SJCRH30 (cell line): ENCODE data around the gene ZMAT5. TPM values are rescaled to one million over a fixed set of nuclear protein-coding genes. Genes with fewer than 3 reads are reported as not detected.

Experiments used
- DNase-seq, 2 experiments: peaks; one replicate each; pipeline ENCODE4 v3.0.0-alpha.2; 2015 to 2020
- H3K27ac ChIP-seq: fragments of 250-450 bp; sonication (Bioruptor Pico); 2 replicates; pipeline ENCODE4 v1.5.1; 2020; ENCODE audit warnings: mild to moderate bottlenecking, moderate library complexity
- H3K27me3 ChIP-seq: fragments of 250-450 bp; sonication (Bioruptor Pico); 2 replicates; pipeline ENCODE4 v1.5.1; 2020; ENCODE audit warnings: mild to moderate bottlenecking, moderate library complexity
- H3K36me3 ChIP-seq: fragments of 250-450 bp; sonication (Bioruptor Pico); 2 replicates; pipeline ENCODE4 v1.5.1; 2020; ENCODE audit warnings: mild to moderate bottlenecking, moderate library complexity
- H3K4me1 ChIP-seq: fragments of 250-450 bp; sonication (Bioruptor Pico); 2 replicates; pipeline ENCODE4 v1.5.1; 2020; ENCODE audit warnings: mild to moderate bottlenecking, moderate library complexity
- H3K4me3 ChIP-seq: fragments of 250-450 bp; sonication (Bioruptor Pico); 2 replicates; pipeline ENCODE4 v1.5.1; 2020; ENCODE audit warnings: mild to moderate bottlenecking, moderate library complexity
- H3K9me3 ChIP-seq: fragments of 250-450 bp; sonication (Bioruptor Pico); replicated peaks from 2 replicates; pipeline ENCODE4 v1.5.1; 2020; ENCODE audit warnings: mild to moderate bottlenecking, moderate library complexity
- total RNA-seq: library from RNA; depleted of rRNA; stranded (reverse); fragments of >200 nt; shearing (Covaris generic); gene quantifications from 2 replicates; pipeline ENCODE4 v1.2.3, GENCODE V29; 2014

Gene ZMAT5
- total RNA-seq, 1 experiment from 2014 or later = 16.1 TPM

DNA sequence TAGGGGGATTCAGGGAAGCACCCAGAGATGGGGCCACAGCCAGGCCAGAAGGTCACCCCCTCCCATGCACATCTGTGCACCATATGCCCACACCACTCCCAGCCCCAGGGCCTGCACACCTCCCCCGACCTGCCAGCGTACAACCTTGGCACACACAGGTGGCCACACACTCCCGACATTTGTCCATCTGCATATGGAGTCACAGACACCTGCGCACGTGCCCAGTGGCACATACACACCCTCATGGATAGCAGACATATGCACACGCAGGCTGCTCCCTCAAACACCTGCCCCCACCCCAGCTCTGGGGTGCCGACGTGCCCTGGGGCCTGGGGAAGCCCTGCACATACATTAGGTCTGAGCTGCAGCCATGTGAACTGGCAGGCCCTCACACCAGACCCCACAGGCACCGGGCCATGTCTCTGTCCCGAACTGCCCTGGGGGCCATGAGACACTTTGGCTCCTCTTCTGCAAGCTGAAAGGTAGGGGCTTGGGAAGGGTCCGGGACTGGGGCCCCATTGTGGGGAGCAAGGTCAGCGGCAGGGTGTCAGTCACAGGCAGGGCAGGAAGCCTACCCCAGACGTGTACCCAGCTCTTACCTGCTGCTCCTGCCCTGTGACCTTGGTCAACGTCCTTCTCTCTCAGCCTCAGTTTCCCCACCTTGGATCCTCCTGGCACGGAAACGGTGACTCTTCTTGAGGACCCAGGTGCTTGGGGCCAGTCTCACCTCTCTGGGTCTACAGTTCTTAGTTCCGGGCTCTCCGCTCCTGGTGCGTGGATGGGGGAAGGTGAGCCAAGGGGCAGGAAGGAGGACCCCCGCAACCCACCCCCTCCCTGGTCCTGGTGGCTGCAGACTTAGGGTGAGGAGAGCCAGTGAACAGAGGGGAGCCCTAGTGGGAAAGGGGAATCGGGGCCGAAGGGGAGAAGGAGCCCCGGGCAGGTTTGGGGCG, 47.6 kb downstream of the ZMAT5 start:
- no peaks in the 10 kb centered on the region for H3K9me3 ChIP-seq
- no peaks in the 10 kb centered on the region for H3K27me3 ChIP-seq
- no peaks in the 10 kb centered on the region for H3K36me3 ChIP-seq
- DNase-seq = no peak
- H3K4me1 ChIP-seq = peaks cover 21% of the 10 kb centered on the region
- no peak overlapping the region for H3K27ac ChIP-seq
- no peak overlapping the region for H3K4me3 ChIP-seq

- no peak overlapping the region for H3K27ac ChIP-seq
- H3K36me3 ChIP-seq = no peaks in the 10 kb centered on the region
- no peaks in the 10 kb centered on the region for H3K9me3 ChIP-seq
- DNase-seq = no peak
- peaks cover 36% of the 10 kb centered on the region for H3K4me1 ChIP-seq
- no peak overlapping the region for H3K4me3 ChIP-seq
- no peaks in the 10 kb centered on the region for H3K27me3 ChIP-seq
Observed at GRCh38 chr22:29717789-29718188, 49.0 kb downstream of the ZMAT5 start.

DNA sequence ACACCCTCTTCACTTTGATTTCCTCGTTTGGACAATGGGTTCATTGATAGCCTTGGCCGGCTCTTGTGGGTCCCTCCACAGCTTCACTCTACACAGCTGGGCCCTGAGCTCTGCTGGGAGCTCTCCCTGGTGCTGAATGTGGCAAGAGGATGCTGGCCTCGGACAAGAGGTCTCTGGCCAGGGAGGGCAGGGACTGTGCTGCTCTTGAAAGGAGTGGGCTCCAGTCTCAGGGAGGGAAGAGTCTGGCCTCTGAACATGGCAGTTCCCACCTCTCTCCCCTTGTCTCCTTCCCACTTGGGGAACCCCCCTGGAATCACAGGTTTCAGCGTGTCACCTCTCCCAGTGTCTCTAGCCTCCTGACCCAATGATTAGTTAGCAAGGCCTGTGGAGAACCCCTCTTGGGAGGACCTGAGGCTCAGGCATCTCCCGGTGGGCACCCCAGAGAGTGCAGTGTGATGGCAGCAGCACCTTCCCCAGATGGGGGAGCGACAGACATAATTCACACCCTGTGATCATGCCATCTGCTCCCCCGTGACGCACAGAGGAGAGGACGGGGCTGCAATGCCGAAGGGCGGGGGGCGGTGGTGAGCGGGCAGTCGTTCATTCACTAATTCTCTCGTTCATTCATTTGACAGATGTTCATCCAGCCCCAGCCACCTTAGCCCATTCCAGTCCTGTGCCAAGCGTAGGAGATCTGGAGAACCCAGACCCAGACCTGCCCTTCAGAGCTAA, 49.8 kb downstream of the ZMAT5 start:
- Histone ChIP-seq H3K4me3 (no peak overlapping the region), H3K27me3 (no peaks in the 10 kb centered on the region), H3K36me3 (no peaks in the 10 kb centered on the region), H3K27ac (no peak overlapping the region), H3K9me3 (no peaks in the 10 kb centered on the region), H3K4me1 (peaks cover 39% of the 10 kb centered on the region)
- DNase-seq = peak; percentile 86 to 91

DNA sequence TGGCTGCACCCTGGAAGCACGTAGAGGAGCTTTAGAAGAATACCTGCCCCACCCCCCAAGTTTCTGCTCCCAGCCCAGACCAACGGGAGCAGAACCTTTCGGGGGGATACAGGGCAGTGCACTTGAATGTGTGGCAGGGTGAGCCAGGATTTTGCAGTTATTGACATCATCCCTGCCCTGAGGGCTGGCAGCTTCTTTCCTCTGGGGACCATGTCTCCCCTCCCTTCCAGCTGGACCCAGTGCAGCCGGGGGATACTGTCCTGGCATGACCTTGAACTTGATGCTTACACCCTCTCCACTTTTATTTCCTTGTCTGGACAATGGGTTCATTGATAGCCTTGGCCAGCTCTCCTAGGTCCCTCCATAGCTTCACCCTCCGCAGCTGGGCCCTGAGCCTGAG, 51.1 kb downstream of the ZMAT5 start:
- H3K4me1 ChIP-seq = peaks cover 50% of the 10 kb centered on the region
- no peak overlapping the region for H3K4me3 ChIP-seq
- peak overlapping the region; percentile 52 for H3K27ac ChIP-seq
- no peaks in the 10 kb centered on the region for H3K27me3 ChIP-seq
- peak; percentile 42 to 63 for DNase-seq
- H3K36me3 ChIP-seq = no peaks in the 10 kb centered on the region
- H3K9me3 ChIP-seq = no peaks in the 10 kb centered on the region

- H3K27me3 ChIP-seq = no peaks in the 10 kb centered on the region
- H3K9me3 ChIP-seq = no peaks in the 10 kb centered on the region
- peak; percentile 90 to 94 for DNase-seq
- H3K36me3 ChIP-seq = no peaks in the 10 kb centered on the region
- no peak overlapping the region for H3K4me3 ChIP-seq
- H3K4me1 ChIP-seq = peaks cover 55% of the 10 kb centered on the region
- H3K27ac ChIP-seq = peak overlapping the region; percentile 52
Observed at GRCh38 chr22:29715240-29715639, 51.6 kb downstream of the ZMAT5 start.

DNA sequence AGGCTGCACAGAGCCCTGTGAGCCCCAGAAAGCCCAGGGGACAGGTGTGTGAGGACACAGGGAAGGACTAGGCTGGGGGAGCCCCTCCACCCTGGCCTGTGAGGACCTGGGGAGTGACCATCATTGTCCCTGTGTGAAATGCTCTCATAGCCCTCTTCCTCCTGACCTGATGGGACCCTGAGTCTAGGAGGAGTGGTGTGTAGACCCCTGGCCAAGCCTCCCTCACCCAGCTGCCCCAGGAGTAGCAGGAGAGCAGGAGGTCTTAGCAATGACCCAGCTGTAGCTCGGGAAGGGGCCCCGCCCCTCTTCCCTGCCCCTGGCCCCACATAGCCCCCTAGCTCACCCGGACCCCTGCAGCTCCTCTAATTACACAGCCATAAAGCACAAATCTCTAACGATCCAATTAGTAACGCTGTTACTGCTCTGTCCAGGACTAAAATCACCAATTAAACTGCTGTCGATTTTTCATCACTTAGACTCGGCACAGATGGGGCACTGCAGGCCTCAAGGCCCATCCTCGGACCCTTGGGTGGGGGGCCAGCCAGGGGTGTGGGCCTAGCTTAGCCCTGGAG, 53.6 kb downstream of the ZMAT5 start:
- H3K27ac ChIP-seq = 0 out of 2 replicates have a peak overlapping the region, but pooled peaks have one; percentile 9
- peaks cover 61% of the 10 kb centered on the region for H3K4me1 ChIP-seq
- no peaks in the 10 kb centered on the region for H3K27me3 ChIP-seq

GRCh38 chr22:29712119-29712518, 54.7 kb downstream of the ZMAT5 start:
- H3K27me3 ChIP-seq = no peaks in the 10 kb centered on the region
- H3K36me3 ChIP-seq = no peaks in the 10 kb centered on the region
- no peak overlapping the region for H3K4me3 ChIP-seq
- DNase-seq = no peak
- H3K4me1 ChIP-seq = peaks cover 61% of the 10 kb centered on the region
- no peak overlapping the region for H3K27ac ChIP-seq
- H3K9me3 ChIP-seq = no peaks in the 10 kb centered on the region

More for the DNA sequence above, 53.6 kb downstream of the ZMAT5 start:
- H3K36me3 ChIP-seq = no peaks in the 10 kb centered on the region
- H3K9me3 ChIP-seq = no peaks in the 10 kb centered on the region
- H3K4me3 ChIP-seq = no peak overlapping the region
- DNase-seq = peak; percentile 26 to 47

DNA sequence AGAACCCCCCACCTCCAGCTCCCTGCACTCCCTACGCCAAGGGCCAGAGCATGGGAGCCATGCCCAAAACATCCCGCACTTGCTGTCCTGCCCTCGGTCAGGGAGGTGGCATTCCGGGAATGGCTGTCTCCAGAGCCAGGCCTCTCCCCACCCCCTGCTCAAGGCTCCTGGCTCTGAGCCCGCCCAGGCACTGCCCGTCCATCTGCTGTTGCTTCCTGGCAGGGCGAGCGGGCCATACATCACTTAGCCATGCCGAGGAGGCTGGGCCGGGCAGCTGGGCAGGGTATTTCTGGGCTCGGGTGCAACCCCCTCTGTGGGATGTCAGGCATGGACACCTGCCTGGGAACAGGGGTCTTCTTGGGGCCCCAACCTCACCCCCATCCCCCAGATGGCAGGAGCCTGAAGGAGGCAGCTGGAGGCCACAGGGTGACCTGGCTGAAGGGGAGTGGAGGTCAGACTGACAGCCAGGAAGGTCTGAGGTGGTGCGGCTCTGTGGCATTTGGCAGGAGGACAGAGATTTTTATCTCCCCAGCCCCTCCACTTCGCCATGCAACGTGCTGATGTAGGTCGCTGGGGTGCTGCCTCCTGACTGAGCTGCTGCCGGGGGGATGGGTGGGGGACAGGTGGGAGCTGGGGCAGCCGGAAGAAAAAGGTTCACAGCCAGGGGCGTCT, 55.7 kb downstream of the ZMAT5 start:
- Histone ChIP-seq H3K4me3 (no peak overlapping the region), H3K4me1 (peaks cover 61% of the 10 kb centered on the region), H3K27ac (no peak overlapping the region), H3K9me3 (no peaks in the 10 kb centered on the region), H3K36me3 (no peaks in the 10 kb centered on the region), H3K27me3 (no peaks in the 10 kb centered on the region)
- DNase-seq = peak; percentile 71 to 72

- Histone ChIP-seq H3K36me3 (no peaks in the 10 kb centered on the region), H3K9me3 (no peaks in the 10 kb centered on the region), H3K27me3 (no peaks in the 10 kb centered on the region), H3K4me1 (peaks cover 58% of the 10 kb centered on the region), H3K27ac (no peak overlapping the region), H3K4me3 (no peak overlapping the region)
- no peak for DNase-seq
Observed at GRCh38 chr22:29710193-29710592, 56.6 kb downstream of the ZMAT5 start.

DNA sequence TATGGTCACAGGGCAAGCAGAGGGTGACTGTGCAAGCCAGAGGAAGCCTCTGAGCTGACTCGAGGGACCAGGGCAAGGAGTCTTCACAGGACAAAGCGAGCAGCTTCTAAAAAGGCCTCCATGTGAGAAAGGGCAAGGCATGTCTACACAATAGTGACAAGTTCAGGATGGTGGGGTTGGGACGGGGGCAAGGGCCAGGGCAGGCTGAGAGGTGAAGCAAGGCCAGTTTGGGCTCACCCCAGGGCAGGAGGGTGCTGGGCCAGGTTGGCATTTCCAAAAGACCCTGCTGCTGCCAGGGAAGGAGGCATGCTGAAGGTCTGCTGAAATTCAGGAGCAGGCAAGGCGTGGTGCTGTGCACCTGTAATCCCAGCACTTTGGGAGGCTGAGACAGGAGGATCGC, 59.3 kb downstream of the ZMAT5 start:
- Histone ChIP-seq H3K9me3 (no peaks in the 10 kb centered on the region), H3K36me3 (no peaks in the 10 kb centered on the region), H3K4me1 (peaks cover 50% of the 10 kb centered on the region), H3K27me3 (no peaks in the 10 kb centered on the region), H3K27ac (no peak overlapping the region), H3K4me3 (no peak overlapping the region)
- no peak for DNase-seq

GRCh38 chr22:29707010-29707409, 59.8 kb downstream of the ZMAT5 start:
- H3K9me3 ChIP-seq = no peaks in the 10 kb centered on the region
- H3K27ac ChIP-seq = no peak overlapping the region
- H3K4me3 ChIP-seq = no peak overlapping the region
- peak; percentile 46 to 51 for DNase-seq
- peaks cover 54% of the 10 kb centered on the region for H3K4me1 ChIP-seq
- no peaks in the 10 kb centered on the region for H3K27me3 ChIP-seq
- H3K36me3 ChIP-seq = no peaks in the 10 kb centered on the region

GRCh38 chr22:29706486-29706885, 60.3 kb downstream of the ZMAT5 start:
- peaks cover 55% of the 10 kb centered on the region for H3K4me1 ChIP-seq
- H3K27ac ChIP-seq = no peak overlapping the region
- H3K36me3 ChIP-seq = no peaks in the 10 kb centered on the region
- H3K9me3 ChIP-seq = no peaks in the 10 kb centered on the region
- no peaks in the 10 kb centered on the region for H3K27me3 ChIP-seq
- no peak overlapping the region for H3K4me3 ChIP-seq
- DNase-seq = no peak

DNA sequence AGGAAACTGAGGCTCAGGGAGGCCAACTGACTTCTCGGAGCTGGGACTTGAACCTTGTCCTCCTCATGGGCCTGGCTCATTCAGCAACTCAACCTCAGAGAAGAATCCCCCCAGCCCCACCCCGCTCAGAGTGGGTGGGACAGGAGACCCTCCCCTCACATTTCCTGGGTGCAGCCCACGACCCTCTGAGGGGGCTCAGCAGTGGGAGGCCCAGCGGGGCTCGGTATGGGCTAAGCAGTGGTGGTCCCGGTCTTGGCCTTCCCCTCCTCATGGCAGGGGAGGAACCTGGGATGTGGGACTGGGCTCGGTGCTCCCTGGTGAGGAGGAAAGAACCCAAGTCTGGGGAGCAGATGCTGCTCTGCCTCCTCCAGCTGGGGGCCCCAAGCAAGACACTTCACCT, 61.2 kb downstream of the ZMAT5 start:
- Histone ChIP-seq H3K4me3 (no peak overlapping the region), H3K27ac (no peak overlapping the region), H3K9me3 (no peaks in the 10 kb centered on the region), H3K27me3 (no peaks in the 10 kb centered on the region), H3K36me3 (no peaks in the 10 kb centered on the region), H3K4me1 (peaks cover 56% of the 10 kb centered on the region)
- no peak for DNase-seq

DNA sequence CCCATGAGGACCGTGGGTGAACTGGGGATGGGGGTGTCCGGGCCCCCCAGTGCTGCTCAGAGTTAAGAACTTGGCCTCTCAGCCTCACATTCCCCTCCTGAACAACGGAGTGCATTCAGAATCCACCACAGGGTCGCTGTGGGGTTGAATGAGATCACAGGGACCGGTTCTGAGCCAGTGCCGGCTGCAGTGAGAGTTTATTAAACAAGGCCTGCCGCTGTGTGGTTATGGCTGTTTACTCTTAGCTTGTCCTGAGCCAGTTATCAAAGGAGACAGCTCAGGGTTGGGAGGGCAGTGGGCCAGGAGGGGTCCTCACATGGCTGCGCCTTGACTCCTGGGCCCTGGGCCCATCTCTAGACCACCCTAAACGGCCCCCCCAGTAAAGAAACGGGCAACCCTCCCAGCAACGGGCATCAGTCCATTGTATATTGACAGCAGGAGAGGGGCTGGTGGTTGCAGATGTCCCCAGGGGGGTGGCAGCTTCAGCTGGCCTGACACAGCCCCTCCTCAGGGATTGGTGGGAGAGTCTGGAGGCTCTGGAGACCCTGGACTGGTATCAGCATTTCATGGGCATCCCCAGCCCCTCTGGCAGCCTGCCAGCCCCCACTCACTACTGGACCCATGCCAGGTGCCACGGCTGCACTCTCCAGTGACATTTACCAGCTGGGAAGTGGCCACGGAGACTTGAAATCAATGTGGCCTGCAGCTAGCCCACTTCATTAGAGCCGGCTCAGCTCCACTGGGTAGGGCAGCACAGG, 62.1 kb downstream of the ZMAT5 start:
- Histone ChIP-seq H3K36me3 (no peaks in the 10 kb centered on the region), H3K9me3 (no peaks in the 10 kb centered on the region), H3K27ac (no peak overlapping the region), H3K27me3 (no peaks in the 10 kb centered on the region), H3K4me1 (peaks cover 52% of the 10 kb centered on the region), H3K4me3 (no peak overlapping the region)
- DNase-seq = peak; percentile 56 to 71
